IMR-90 (cell line): ENCODE results near the gene MAP3K19.

ENCODE experiments used
- NFE2L2 ChIP-seq: fragments of 150-350 bp; IDR thresholded peaks from 2 replicates; pipeline ENCODE4 v1.6.1; 2016; ENCODE audit warnings: low read depth, mild to moderate bottlenecking, low read length
- POLR2A ChIP-seq: IDR thresholded peaks from 2 replicates; pipeline ENCODE4 v1.6.1; 2012; ENCODE audit warnings: mild to moderate bottlenecking, low read depth, low read length
- RAD21 ChIP-seq: IDR thresholded peaks from 2 replicates; pipeline ENCODE4 v1.6.1; 2012; ENCODE audit warnings: low read length, improper control_type of control experiment
- RCOR1 ChIP-seq: IDR thresholded peaks from 2 replicates; pipeline ENCODE4 v1.6.1; 2012; ENCODE audit warnings: mild to moderate bottlenecking, low read length, improper control_type of control experiment; ENCODE audit not compliant: insufficient replicate concordance
- RFX5 ChIP-seq: IDR thresholded peaks from 2 replicates; pipeline ENCODE4 v1.8.0; 2012; ENCODE audit warnings: low read depth, mild to moderate bottlenecking, low read length, moderate library complexity
- SMC3 ChIP-seq: fragments of 150-350 bp; IDR thresholded peaks from 2 replicates; pipeline ENCODE4 v1.6.1; 2016; ENCODE audit warnings: low read depth, mild to moderate bottlenecking, antibody characterized with exemption, low read length, moderate library complexity
- TF ChIP-seq, protein P1 (sequence below): conservative IDR thresholded peaks from 2 replicates; pipeline ENCODE4 v1.5.1; 2012; ENCODE audit warnings: mild to moderate bottlenecking, low read depth, low read length, improper control_type of control experiment
- TF ChIP-seq, protein P2 (sequence below): fragments of 150-350 bp; IDR thresholded peaks from 2 replicates; pipeline ENCODE4 v1.6.1; 2017; ENCODE audit warnings: mild to moderate bottlenecking, antibody characterized with exemption, low read length, low read depth

DNA sequence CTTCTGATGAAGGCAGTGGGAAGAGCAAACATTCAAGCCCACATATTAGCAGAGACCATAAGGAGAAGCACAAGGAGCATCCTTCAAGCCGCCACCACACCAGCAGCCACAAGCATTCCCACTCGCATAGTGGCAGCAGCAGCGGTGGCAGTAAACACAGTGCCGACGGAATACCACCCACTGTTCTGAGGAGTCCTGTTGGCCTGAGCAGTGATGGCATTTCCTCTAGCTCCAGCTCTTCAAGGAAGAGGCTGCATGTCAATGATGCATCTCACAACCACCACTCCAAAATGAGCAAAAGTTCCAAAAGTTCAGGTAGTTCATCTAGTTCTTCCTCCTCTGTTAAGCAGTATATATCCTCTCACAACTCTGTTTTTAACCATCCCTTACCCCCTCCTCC lies 93.2 kb downstream of the MAP3K19 start:
- TF ChIP-seq, protein P1, sequence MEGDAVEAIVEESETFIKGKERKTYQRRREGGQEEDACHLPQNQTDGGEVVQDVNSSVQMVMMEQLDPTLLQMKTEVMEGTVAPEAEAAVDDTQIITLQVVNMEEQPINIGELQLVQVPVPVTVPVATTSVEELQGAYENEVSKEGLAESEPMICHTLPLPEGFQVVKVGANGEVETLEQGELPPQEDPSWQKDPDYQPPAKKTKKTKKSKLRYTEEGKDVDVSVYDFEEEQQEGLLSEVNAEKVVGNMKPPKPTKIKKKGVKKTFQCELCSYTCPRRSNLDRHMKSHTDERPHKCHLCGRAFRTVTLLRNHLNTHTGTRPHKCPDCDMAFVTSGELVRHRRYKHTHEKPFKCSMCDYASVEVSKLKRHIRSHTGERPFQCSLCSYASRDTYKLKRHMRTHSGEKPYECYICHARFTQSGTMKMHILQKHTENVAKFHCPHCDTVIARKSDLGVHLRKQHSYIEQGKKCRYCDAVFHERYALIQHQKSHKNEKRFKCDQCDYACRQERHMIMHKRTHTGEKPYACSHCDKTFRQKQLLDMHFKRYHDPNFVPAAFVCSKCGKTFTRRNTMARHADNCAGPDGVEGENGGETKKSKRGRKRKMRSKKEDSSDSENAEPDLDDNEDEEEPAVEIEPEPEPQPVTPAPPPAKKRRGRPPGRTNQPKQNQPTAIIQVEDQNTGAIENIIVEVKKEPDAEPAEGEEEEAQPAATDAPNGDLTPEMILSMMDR: no peak
- TF ChIP-seq SMC3: no peak
- TF ChIP-seq RFX5: no peak
- no peak for TF ChIP-seq RCOR1
- no peak for TF ChIP-seq POLR2A
- TF ChIP-seq, protein P2, sequence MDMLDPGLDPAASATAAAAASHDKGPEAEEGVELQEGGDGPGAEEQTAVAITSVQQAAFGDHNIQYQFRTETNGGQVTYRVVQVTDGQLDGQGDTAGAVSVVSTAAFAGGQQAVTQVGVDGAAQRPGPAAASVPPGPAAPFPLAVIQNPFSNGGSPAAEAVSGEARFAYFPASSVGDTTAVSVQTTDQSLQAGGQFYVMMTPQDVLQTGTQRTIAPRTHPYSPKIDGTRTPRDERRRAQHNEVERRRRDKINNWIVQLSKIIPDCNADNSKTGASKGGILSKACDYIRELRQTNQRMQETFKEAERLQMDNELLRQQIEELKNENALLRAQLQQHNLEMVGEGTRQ: no peak
- no peak for TF ChIP-seq RAD21
- no peak for TF ChIP-seq NFE2L2
